Chondrocyte (in vitro differentiated cells): ENCODE measurements around the gene LDHAL6A. TPM values are rescaled to one million over a fixed set of nuclear protein-coding genes. Genes with fewer than 3 reads are reported as not detected.

Experiments used
- DNase-seq: peaks from one replicate; pipeline ENCODE4 v3.0.0; 2021; ENCODE audit warnings: mixed read lengths, low spot score
- H3K27ac Mint-ChIP-seq: one replicate; pipeline ENCODE4 v1.8.0; 2021; ENCODE audit warnings: mild to moderate bottlenecking, moderate library complexity, mixed read lengths; ENCODE audit not compliant: unreplicated experiment
- H3K27me3 Mint-ChIP-seq: 2 replicates; pipeline ENCODE4 v1.8.0; 2021; ENCODE audit warnings: low read depth, mixed read lengths
- H3K36me3 Mint-ChIP-seq: 2 replicates; pipeline ENCODE4 v1.8.0; 2021; ENCODE audit warnings: low read depth, mixed read lengths
- H3K4me1 Mint-ChIP-seq: 2 replicates; pipeline ENCODE4 v1.8.0; 2021; ENCODE audit warnings: low read depth, mild to moderate bottlenecking, mixed read lengths
- H3K4me3 Mint-ChIP-seq: one replicate; pipeline ENCODE4 v1.8.0; 2021; ENCODE audit warnings: mild to moderate bottlenecking, moderate library complexity, mixed read lengths; ENCODE audit not compliant: unreplicated experiment
- H3K9me3 Mint-ChIP-seq: 2 replicates; pipeline ENCODE4 v1.8.0; 2021; ENCODE audit warnings: low read depth, mixed read lengths
- CTCF ChIP-seq: fragments of 200-600 bp; sonication (generic); IDR thresholded peaks from 2 replicates; pipeline ENCODE4 v1.5.0; 2021; ENCODE audit warnings: antibody characterized with exemption, mild to moderate bottlenecking, moderate library complexity
- total RNA-seq: library from RNA; stranded (reverse); gene quantifications from 3 replicates; pipeline ENCODE4 v1.2.1, GENCODE V29; 2021

LDHAL6A gene
- total RNA-seq, 1 donor from 2014 or later: not detected

GRCh38 chr11:18452927-18453326, 2.7 kb upstream of the LDHAL6A start:
- DNase-seq: no peak
- Mint-ChIP-seq H3K27ac (no peak overlapping the region), H3K4me3 (no peak overlapping the region), H3K9me3 (no peaks in the 10 kb centered on the region), H3K27me3 (no peaks in the 10 kb centered on the region), H3K4me1 (no peaks in the 10 kb centered on the region), H3K36me3 (no peaks in the 10 kb centered on the region)
- TF ChIP-seq CTCF: no peak

GRCh38 chr11:18457450-18457849, 1.8 kb downstream of the LDHAL6A start:
- no peaks in the 10 kb centered on the region for H3K9me3 Mint-ChIP-seq
- H3K36me3 Mint-ChIP-seq: no peaks in the 10 kb centered on the region
- H3K4me1 Mint-ChIP-seq: peaks cover 8% of the 10 kb centered on the region
- no peak for TF ChIP-seq CTCF
- no peak overlapping the region for H3K27ac Mint-ChIP-seq
- no peaks in the 10 kb centered on the region for H3K27me3 Mint-ChIP-seq
- H3K4me3 Mint-ChIP-seq: no peak overlapping the region
- no peak for DNase-seq

GRCh38 chr11:18459634-18460033, 4.0 kb downstream of the LDHAL6A start:
- no peaks in the 10 kb centered on the region for H3K36me3 Mint-ChIP-seq
- no peak for TF ChIP-seq CTCF
- peaks cover 8% of the 10 kb centered on the region for H3K4me1 Mint-ChIP-seq
- no peaks in the 10 kb centered on the region for H3K9me3 Mint-ChIP-seq
- H3K27ac Mint-ChIP-seq: no peak overlapping the region
- no peak for DNase-seq
- no peak overlapping the region for H3K4me3 Mint-ChIP-seq
- H3K27me3 Mint-ChIP-seq: no peaks in the 10 kb centered on the region

- Mint-ChIP-seq H3K36me3 (no peaks in the 10 kb centered on the region), H3K4me1 (peaks cover 8% of the 10 kb centered on the region), H3K27me3 (no peaks in the 10 kb centered on the region), H3K9me3 (no peaks in the 10 kb centered on the region), H3K27ac (no peak overlapping the region), H3K4me3 (no peak overlapping the region)
- TF ChIP-seq CTCF: no peak
- DNase-seq: no peak
Measured at GRCh38 chr11:18461909-18462308, 6.3 kb downstream of the LDHAL6A start.

- no peak for TF ChIP-seq CTCF
Measured at GRCh38 chr11:18463439-18463838, 7.8 kb downstream of the LDHAL6A start.

More at GRCh38 chr11:18463439-18463838, 7.8 kb downstream of the LDHAL6A start:
- Mint-ChIP-seq H3K9me3 (no peaks in the 10 kb centered on the region), H3K4me1 (peaks cover 3% of the 10 kb centered on the region), H3K27ac (no peak overlapping the region), H3K36me3 (no peaks in the 10 kb centered on the region), H3K27me3 (no peaks in the 10 kb centered on the region), H3K4me3 (no peak overlapping the region)
- no peak for DNase-seq
